HG02970 (cell line): ENCODE measurements around the gene PFDN1.

Experiments used
- ATAC-seq: cut with Tn5 transposase; IDR thresholded peaks from one replicate; pipeline ENCODE4 v1.9.1; 2021; ENCODE audit warnings: mild to moderate bottlenecking, moderate library complexity, moderate number of reproducible peaks; ENCODE audit not compliant: unreplicated experiment, low FRiP score

The PFDN1 gene

DNA sequence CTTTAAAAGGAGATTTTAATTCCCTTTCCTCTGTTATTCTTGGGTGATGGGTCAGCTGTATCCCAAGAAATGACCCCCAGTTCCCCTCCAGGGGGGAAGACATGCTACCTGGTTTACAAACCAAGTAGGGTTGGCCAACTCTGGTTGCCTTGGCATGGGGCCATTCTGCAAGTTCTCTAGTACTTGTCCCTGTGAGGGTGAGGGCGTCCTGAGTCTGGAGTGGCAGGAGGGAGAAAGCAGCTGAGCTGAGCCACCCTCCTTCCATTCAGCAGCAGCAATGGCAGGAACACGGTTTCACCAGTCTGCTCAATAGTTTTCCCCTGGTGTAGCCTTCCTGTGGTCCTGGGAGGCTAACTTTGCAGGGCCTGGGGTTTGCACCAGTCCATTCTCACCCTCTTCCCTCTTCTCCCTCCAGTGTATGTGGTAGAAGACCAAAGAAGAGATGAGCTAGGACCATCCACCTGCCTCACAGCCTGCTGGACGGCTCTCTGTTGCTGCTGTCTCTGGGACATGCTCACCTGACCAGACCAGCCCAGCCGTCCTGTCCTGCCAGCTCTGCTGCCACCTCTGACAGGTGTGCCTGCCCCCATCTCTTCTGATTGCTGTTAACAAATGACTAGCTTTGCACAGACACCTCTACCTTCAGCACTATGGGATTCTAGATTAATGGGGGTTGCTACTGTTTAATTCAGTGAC lies 59.9 kb downstream of the PFDN1 start:
- ATAC-seq = no peak

DNA sequence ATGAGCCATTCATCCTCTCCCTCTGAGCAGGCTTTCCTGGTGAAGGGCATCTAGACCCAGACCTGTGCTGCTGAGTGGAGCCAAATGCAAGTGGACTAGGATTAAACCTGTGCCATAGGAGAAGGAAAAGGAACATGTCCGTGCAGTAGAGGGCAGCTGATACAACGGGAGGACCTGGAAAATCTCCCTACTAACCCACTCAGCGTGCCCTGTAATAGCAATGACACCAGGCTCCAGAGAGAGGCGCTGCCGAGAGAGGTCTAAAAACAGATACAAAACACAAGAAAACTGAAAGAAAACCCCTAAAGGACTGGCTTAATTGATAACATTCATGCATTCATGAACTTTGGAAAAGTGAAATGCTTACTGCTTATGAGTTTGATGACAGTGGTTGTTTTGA lies 60.8 kb downstream of the PFDN1 start:
- ATAC-seq = no peak

DNA sequence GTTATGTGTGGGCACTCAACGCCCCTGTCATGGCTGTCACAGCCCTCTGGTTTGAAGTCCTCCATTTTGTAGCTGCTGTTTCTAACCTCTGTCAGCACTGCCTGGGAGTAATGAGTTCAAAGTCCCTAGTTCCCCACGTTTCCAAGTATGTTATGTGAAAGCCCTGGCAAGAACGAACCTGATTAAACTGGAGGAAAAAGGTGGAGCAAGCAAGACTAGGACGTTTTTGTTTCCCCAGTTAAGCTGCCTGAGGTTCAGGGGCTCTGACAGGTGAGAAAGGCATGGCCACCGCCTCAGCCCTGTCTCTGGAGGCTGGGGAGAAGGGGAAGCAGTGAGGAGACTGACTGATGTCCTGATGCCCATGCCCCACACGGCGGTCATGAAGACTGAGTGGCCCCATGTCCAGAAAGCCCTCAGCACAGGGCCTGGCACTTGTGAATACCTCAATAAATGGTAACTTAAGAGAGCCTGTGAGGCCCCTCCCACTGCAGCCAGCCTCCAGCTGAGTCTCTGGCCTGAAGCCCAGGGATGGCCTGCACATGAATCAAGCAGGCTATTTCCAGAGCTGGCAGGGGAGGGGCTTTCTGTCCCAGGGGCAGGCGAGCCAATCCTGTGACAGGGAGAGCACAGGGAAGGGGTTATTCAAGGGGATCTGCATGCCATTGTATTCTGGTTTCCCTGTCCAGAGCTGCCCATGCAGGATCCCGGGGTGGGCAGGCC lies 61.8 kb downstream of the PFDN1 start:
- ATAC-seq = no peak

GRCh38 chr5:140239939-140240700 lies 62.8 kb downstream of the PFDN1 start:
- no peak for ATAC-seq

DNA sequence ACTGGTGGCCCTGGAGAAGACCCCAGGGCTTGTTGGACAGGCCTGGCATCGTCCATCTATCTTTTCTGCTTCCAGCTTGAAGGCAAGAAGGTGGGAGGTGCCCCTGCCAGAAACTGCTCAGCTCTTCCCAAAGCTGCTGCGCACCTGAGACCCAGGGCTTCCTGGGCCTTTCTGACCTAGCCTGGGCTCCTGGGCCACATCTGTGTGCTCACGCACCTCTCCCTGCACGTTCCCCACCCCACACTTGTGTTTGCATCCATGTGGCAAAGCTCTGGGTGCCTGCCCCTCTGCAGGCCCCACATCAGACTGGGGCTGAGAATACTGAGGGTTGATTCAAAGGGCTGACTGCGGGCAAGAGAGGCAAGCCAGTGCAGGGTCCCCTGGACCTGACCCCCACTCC lies 63.4 kb downstream of the PFDN1 start:
- no peak for ATAC-seq

GRCh38 chr5:140238756-140239155 lies 64.1 kb downstream of the PFDN1 start:
- ATAC-seq = no peak

DNA sequence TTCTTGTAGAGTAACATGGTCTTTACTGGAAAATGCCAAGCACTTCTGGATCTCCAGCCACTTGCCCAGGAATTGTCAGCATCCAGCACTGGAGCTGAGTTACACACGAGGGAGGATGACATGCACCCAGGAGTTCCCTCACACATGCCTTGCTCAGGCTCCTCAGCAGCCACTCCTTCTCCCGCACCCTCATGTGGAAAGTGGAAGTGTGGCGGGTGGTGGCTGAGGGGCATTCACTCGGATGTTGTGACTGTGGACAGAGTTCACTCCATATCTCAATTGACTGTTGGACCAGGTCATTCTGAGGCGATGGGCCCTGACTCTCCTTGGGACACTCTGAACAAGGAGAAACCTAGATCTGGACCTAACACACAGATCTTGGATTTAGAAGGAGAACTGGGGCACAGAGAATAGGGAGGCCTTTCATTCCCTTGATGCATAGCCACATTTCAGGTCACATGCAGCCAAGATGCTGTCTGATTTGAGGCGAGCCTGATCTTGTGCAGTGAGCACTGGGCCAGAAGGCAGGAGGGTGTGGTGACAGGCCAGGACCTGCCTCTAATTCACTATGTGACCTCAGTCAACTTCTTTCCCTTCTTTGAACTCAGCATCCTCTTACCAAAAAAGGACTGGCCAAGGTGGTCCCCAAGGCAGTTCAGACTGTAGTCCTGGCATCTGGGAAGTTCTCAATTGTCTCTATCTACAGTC lies 65.9 kb downstream of the PFDN1 start:
- ATAC-seq = no peak

GRCh38 chr5:140235791-140236551 lies 66.9 kb downstream of the PFDN1 start:
- no peak for ATAC-seq

- ATAC-seq = no peak
Measured at GRCh38 chr5:140234377-140234989, 68.4 kb downstream of the PFDN1 start.

DNA sequence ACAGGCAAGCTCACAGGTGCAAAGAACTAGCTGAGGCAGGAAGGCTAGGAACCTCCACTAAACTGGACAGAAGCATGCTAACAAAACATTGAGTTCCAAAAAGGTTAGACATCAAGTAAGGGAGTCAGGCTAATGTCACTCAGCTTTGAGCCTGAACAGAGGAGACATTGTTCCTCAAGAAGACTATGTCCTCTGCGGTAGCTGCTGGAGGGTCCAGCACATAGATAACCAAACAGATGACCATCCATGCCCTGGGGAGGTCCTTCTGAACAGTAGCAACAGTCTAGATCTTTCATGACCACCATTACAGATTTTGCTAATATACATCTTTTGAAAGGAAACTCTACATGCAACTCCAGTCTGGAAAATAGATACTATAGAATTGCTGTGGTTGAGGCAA lies 70.2 kb downstream of the PFDN1 start:
- no peak for ATAC-seq

DNA sequence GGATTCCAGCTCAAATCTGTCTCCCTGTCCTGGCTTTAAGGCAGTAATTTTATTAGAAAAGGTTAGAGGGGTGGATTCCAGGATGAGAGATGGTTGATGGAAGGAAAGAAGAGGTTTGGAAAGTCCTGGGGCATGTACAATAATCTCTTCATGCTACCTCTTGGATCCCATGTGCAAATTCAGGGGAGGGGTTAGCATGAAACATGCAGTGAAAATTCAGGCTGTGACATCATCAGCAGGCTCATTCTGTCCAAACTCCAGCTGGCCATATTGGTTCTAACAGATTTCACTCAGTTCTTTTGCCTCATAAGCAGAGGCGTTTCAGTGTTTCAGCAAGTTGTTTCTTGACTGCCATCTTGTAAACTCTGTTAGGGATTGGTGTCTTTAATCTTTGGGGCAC lies 72.5 kb downstream of the PFDN1 start:
- no peak for ATAC-seq

GRCh38 chr5:140228364-140228837 lies 74.5 kb downstream of the PFDN1 start:
- ATAC-seq = no peak

DNA sequence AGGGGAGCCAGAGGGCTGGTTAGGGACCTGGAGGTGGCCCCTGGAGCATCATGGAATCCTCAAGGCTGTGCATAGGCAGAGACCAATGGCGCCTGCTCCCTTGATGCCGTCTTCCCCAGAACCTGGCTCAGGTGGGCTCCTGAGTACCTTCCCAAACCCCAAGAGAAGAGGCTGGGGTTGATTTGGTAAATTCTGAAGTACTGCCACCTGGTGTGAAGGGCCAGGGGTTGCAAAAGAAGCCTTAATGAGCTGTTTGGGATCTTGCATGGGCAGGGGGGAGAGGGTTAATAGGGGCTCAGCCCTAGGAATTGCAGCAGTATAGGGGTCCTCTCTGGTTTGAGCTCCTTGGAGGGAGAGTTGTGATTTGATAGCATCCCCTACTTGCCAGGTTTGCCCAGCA lies 75.9 kb downstream of the PFDN1 start:
- no peak for ATAC-seq

- no peak for ATAC-seq
Measured at GRCh38 chr5:140225396-140225795, 77.5 kb downstream of the PFDN1 start.

- ATAC-seq = no peak
Measured at GRCh38 chr5:140224658-140225057, 78.2 kb downstream of the PFDN1 start.

- ATAC-seq = no peak
Measured at GRCh38 chr5:140223567-140223966, 79.3 kb downstream of the PFDN1 start.

GRCh38 chr5:140222416-140222815 lies 80.5 kb downstream of the PFDN1 start:
- ATAC-seq = no peak

GRCh38 chr5:140221697-140222223 lies 81.1 kb downstream of the PFDN1 start:
- no peak for ATAC-seq

DNA sequence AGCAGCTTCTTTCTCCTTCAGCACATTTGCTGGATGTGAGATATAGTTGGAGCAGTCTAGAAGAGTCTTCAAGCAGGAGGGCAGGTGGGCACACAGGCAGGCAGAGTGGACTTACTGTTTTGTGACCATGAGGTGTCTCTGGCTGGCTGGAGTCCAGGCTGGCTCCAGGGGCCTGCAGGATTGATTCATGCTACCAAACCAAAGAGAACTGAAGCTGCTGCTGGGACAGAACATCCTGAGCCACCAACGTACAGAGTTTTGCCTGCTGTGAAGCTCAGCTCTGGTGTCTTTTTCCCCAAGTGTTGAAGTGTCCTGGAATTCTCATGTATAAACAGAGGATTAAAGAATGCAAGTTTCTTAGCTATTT lies 82.2 kb downstream of the PFDN1 start:
- ATAC-seq = no peak
